Neural cell (in vitro differentiated cells): ENCODE measurements around the gene TMOD3. TPM values are rescaled to one million over a fixed set of nuclear protein-coding genes. Genes with fewer than 3 reads are reported as not detected.

Source experiments
- H2AFZ ChIP-seq: fragments of 200-600, 300-800 bp; sonication (generic), shearing (Covaris generic); 2 replicates; pipeline ENCODE4 v1.6.0; 2014; ENCODE audit warnings: low read depth, mild to moderate bottlenecking, antibody characterized with exemption, low read length, moderate library complexity
- H3F3A ChIP-seq: fragments of 200-600 bp; shearing (Covaris generic); 2 replicates; pipeline ENCODE4 v1.6.1; 2016; ENCODE audit warnings: mild to moderate bottlenecking, moderate library complexity, mixed read lengths, antibody characterized with exemption, low read length; ENCODE audit not compliant: insufficient read depth, poor library complexity, severe bottlenecking
- H3K27ac ChIP-seq: fragments of 200-600, 300-800 bp; sonication (generic), shearing (Covaris generic); 2 replicates; pipeline ENCODE4 v1.5.1; 2014; ENCODE audit warnings: mild to moderate bottlenecking, low read length, moderate library complexity
- H3K27me3 ChIP-seq: fragments of 300-800, 200-600 bp; sonication (generic), shearing (Covaris generic); 2 replicates; pipeline ENCODE4 v1.6.0; 2014; ENCODE audit warnings: mild to moderate bottlenecking, low read depth, low read length, moderate library complexity; ENCODE audit not compliant: insufficient read depth
- H3K36me3 ChIP-seq: fragments of 300-800, 200-600 bp; sonication (generic), shearing (Covaris generic); 2 replicates; pipeline ENCODE4 v1.5.1; 2014; ENCODE audit warnings: mild to moderate bottlenecking, antibody characterized with exemption, low read length, moderate library complexity; ENCODE audit not compliant: insufficient read depth
- H3K4me2 ChIP-seq: fragments of 300-800, 200-600 bp; sonication (generic), shearing (Covaris generic); 2 replicates; pipeline ENCODE4 v1.6.0; 2014; ENCODE audit warnings: mild to moderate bottlenecking, low read length
- H3K4me3 ChIP-seq: fragments of 300-800, 200-600 bp; sonication (generic), shearing (Covaris generic); 2 replicates; pipeline ENCODE4 v1.5.1; 2014; ENCODE audit warnings: mild to moderate bottlenecking, low read length, moderate library complexity
- H3K79me2 ChIP-seq: fragments of 200-600 bp; shearing (Covaris generic); replicated peaks from 2 replicates; pipeline ENCODE4 v1.6.0; 2014; ENCODE audit warnings: mild to moderate bottlenecking, low read length, moderate library complexity; ENCODE audit not compliant: insufficient read depth
- H3K9ac ChIP-seq: fragments of 300-800, 200-600 bp; sonication (generic), shearing (Covaris generic); 2 replicates; pipeline ENCODE4 v1.6.1; 2016; ENCODE audit warnings: mild to moderate bottlenecking, low read length, mixed read lengths
- H3K9me2 ChIP-seq: fragments of 200-600 bp; shearing (Covaris generic); 2 replicates; pipeline ENCODE4 v1.6.1; 2016; ENCODE audit warnings: mild to moderate bottlenecking, low read length, mixed read lengths; ENCODE audit not compliant: insufficient read depth
- H3K9me3 ChIP-seq: fragments of 200-600, 300-800 bp; sonication (generic), shearing (Covaris generic); 2 replicates; pipeline ENCODE4 v1.6.1; 2016; ENCODE audit warnings: mild to moderate bottlenecking, mixed run types, low read length, moderate library complexity, mixed read lengths
- H4K20me1 ChIP-seq: fragments of 200-600 bp; shearing (Covaris generic); 2 replicates; pipeline ENCODE4 v1.6.1; 2016; ENCODE audit warnings: mild to moderate bottlenecking, mixed run types; ENCODE audit not compliant: insufficient read depth
- EP300 ChIP-seq: fragments of 450-650 bp; conservative IDR thresholded peaks from 2 replicates; pipeline ENCODE4 v1.6.1; 2014; ENCODE audit warnings: antibody characterized with exemption, mild to moderate bottlenecking, moderate library complexity; ENCODE audit not compliant: poor library complexity, severe bottlenecking
- EZH2 ChIP-seq: fragments of 200-600, 300-800 bp; shearing (Covaris generic), sonication (generic); IDR thresholded peaks from 2 replicates; pipeline ENCODE4 v1.6.1; 2014; ENCODE audit warnings: antibody characterized with exemption, low read length, borderline replicate concordance, mild to moderate bottlenecking; ENCODE audit not compliant: insufficient read depth, poor library complexity, severe bottlenecking
- MXI1 ChIP-seq: fragments of 450-650 bp; conservative IDR thresholded peaks from 2 replicates; pipeline ENCODE4 v1.6.1; 2014; ENCODE audit warnings: antibody characterized with exemption, mild to moderate bottlenecking; ENCODE audit not compliant: poor library complexity, severe bottlenecking
- POLR2AphosphoS5 ChIP-seq: IDR thresholded peaks from 2 replicates; pipeline ENCODE4 v1.6.1; 2012
- RAD21 ChIP-seq: fragments of 450-650 bp; conservative IDR thresholded peaks from 2 replicates; pipeline ENCODE4 v1.6.1; 2014; ENCODE audit warnings: antibody characterized with exemption, mild to moderate bottlenecking, moderate library complexity
- REST ChIP-seq: IDR thresholded peaks from 2 replicates; pipeline ENCODE4 v1.6.1; 2012; ENCODE audit warnings: borderline replicate concordance
- SMC3 ChIP-seq: fragments of 450-650 bp; conservative IDR thresholded peaks from 2 replicates; pipeline ENCODE4 v1.6.1; 2014; ENCODE audit warnings: antibody characterized with exemption, mild to moderate bottlenecking, moderate library complexity; ENCODE audit not compliant: poor library complexity
- TAF1 ChIP-seq: IDR thresholded peaks from 2 replicates; pipeline ENCODE4 v1.6.1; 2012; ENCODE audit warnings: low read depth
- polyA plus RNA-seq: library from polyadenylated mRNA; depleted of rRNA; stranded (reverse); fragments of >200 nt; gene quantifications from 2 replicates; pipeline ENCODE4 v1.2.3, GENCODE V29; 2014
- TF ChIP-seq, protein P1 (sequence below): fragments of 450-650 bp; IDR thresholded peaks from 2 replicates; pipeline ENCODE4 v1.5.1; 2014; ENCODE audit warnings: antibody characterized with exemption, mild to moderate bottlenecking, moderate library complexity; ENCODE audit not compliant: poor library complexity, severe bottlenecking

The TMOD3 gene
- polyA plus RNA-seq, 1 donor from 2014 or later = 12.6 TPM

DNA sequence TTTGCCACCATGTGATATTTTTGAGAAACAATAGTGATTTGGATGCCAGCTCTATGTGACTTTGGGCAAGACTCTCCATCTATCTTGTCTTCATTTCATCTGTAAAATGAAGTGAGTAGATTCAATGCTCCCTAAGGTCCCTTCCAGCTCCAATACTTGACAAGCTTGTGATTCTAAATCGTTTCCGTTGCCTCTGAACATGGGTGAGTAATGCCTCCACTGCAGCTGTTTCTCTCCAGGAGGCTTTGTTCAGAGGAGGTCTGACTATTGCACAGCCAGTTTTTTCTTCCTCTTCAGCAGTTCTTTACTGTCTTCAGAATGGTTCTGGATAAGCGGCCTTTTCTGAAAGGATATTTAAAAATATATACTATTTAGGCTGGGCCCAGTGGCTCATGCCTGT lies 14.8 kb upstream of the TMOD3 start:
- H3K27ac ChIP-seq = no peak overlapping the region
- no peaks in the 10 kb centered on the region for H3K9me3 ChIP-seq
- H3K79me2 ChIP-seq = no peaks in the 10 kb centered on the region
- no peaks in the 10 kb centered on the region for H4K20me1 ChIP-seq
- H3K4me3 ChIP-seq = no peak overlapping the region
- H3K4me2 ChIP-seq = no peak overlapping the region
- TF ChIP-seq MXI1 = no peak
- no peak for TF ChIP-seq REST
- no peak for TF ChIP-seq POLR2AphosphoS5
- TF ChIP-seq, protein P1, sequence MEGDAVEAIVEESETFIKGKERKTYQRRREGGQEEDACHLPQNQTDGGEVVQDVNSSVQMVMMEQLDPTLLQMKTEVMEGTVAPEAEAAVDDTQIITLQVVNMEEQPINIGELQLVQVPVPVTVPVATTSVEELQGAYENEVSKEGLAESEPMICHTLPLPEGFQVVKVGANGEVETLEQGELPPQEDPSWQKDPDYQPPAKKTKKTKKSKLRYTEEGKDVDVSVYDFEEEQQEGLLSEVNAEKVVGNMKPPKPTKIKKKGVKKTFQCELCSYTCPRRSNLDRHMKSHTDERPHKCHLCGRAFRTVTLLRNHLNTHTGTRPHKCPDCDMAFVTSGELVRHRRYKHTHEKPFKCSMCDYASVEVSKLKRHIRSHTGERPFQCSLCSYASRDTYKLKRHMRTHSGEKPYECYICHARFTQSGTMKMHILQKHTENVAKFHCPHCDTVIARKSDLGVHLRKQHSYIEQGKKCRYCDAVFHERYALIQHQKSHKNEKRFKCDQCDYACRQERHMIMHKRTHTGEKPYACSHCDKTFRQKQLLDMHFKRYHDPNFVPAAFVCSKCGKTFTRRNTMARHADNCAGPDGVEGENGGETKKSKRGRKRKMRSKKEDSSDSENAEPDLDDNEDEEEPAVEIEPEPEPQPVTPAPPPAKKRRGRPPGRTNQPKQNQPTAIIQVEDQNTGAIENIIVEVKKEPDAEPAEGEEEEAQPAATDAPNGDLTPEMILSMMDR = no peak
- no peak for TF ChIP-seq TAF1
- H3K9me2 ChIP-seq = no peaks in the 10 kb centered on the region
- no peaks in the 10 kb centered on the region for H3K36me3 ChIP-seq
- H3K9ac ChIP-seq = no peak overlapping the region
- no peak overlapping the region for H2AFZ ChIP-seq
- H3K27me3 ChIP-seq = no peaks in the 10 kb centered on the region
- no peaks in the 10 kb centered on the region for H3F3A ChIP-seq

DNA sequence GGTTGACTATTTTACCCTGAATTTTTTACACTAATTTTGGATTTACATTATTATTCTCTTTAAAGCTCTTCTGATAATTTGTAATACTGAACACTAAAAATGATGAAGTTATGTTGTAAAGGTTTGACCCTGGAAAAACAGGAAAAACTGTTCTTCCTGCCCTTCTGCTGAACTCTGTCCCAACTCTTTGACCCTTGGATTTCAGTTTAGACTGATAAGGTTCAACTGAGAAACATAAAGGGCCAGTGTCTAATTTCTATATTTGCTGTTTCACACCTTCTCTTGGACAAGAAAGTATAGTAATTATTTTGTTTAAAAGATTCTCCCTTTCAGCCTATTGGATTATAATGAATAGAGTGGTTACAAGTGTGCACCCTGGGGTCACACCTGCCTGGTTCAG lies 12.8 kb upstream of the TMOD3 start:
- no peak overlapping the region for H2AFZ ChIP-seq
- no peaks in the 10 kb centered on the region for H4K20me1 ChIP-seq
- H3K9me3 ChIP-seq = no peaks in the 10 kb centered on the region
- no peak overlapping the region for H3K4me3 ChIP-seq
- H3K9me2 ChIP-seq = no peaks in the 10 kb centered on the region
- no peak overlapping the region for H3K4me2 ChIP-seq
- no peaks in the 10 kb centered on the region for H3K79me2 ChIP-seq
- no peak overlapping the region for H3K9ac ChIP-seq
- H3K36me3 ChIP-seq = no peaks in the 10 kb centered on the region
- H3F3A ChIP-seq = no peaks in the 10 kb centered on the region
- TF ChIP-seq POLR2AphosphoS5 = no peak
- TF ChIP-seq, protein P1 = no peak
- no peak for TF ChIP-seq EZH2
- no peak for TF ChIP-seq RAD21
- no peak for TF ChIP-seq EP300
- TF ChIP-seq REST = no peak
- no peak for TF ChIP-seq SMC3
- no peak for TF ChIP-seq MXI1
- no peak overlapping the region for H3K27ac ChIP-seq
- no peaks in the 10 kb centered on the region for H3K27me3 ChIP-seq
